Cardiac fibroblast (primary cell): ENCODE measurements around the gene HBM.

Source experiments
- DNase-seq, 2 donors: peaks; one replicate each; pipeline versions ENCODE4 v3.0.0 to v3.0.0-alpha.2; 2010; ENCODE audit warnings: low read depth in 2 of 2
- H3K4me3 ChIP-seq, 2 donors: replicated peaks in 1 of 2; 1 replicate in 1 of 2; 2 replicates in 1 of 2; pipeline ENCODE4 v1.5.1; 2011; ENCODE audit warnings: low read depth in 2 of 2, low read length in 2 of 2, mild to moderate bottlenecking in 2 of 2, moderate library complexity in 1 of 2
- TF ChIP-seq, protein P1 (sequence below): IDR thresholded peaks from one replicate; pipeline ENCODE4 v1.5.1; 2011; ENCODE audit warnings: low read depth, mild to moderate bottlenecking, low read length, inconsistent platforms

The HBM gene

DNA sequence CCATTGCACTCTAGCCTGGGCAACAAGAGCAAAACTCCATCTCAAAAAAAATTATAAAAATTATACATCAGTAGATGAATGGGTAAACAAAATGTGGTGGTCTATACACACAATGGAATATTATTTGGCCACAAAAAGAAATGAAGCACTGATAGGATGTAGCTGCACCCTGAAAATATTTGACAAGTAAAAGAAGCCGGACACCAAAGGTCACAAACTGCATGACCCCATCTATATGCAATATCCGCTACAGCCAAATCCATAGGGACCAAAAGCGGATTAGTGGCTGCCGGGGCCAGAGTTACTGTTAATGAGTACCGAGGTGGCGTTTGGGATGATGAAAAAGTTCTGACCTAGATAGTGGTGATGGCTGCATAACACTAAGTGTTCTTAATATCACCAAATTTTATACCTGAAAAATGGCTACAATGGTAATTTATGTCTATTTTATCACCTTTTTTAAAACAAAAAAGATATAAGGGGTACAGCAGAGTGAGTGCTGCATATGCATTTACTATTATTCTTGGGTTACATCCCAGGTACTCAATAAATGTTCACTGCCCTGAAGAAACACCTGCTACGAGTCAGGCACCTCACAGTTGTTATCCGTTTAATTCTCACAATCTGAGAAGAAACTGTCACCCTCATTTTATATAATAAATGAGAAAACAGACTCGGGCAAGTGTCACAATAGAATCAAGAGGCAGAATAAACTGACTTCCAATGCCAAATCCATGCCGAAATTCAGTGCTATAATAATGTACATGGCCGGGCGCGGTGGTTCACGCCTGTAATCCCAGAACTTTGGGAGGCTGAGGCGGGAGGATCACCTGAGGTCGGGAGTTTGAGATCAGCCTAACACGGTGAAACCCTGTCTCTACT is 13.7 kb downstream of the HBM start:
- TF ChIP-seq, protein P1, sequence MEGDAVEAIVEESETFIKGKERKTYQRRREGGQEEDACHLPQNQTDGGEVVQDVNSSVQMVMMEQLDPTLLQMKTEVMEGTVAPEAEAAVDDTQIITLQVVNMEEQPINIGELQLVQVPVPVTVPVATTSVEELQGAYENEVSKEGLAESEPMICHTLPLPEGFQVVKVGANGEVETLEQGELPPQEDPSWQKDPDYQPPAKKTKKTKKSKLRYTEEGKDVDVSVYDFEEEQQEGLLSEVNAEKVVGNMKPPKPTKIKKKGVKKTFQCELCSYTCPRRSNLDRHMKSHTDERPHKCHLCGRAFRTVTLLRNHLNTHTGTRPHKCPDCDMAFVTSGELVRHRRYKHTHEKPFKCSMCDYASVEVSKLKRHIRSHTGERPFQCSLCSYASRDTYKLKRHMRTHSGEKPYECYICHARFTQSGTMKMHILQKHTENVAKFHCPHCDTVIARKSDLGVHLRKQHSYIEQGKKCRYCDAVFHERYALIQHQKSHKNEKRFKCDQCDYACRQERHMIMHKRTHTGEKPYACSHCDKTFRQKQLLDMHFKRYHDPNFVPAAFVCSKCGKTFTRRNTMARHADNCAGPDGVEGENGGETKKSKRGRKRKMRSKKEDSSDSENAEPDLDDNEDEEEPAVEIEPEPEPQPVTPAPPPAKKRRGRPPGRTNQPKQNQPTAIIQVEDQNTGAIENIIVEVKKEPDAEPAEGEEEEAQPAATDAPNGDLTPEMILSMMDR: no peak
- H3K4me3 ChIP-seq: no peak overlapping the region
- no peak for DNase-seq

DNA sequence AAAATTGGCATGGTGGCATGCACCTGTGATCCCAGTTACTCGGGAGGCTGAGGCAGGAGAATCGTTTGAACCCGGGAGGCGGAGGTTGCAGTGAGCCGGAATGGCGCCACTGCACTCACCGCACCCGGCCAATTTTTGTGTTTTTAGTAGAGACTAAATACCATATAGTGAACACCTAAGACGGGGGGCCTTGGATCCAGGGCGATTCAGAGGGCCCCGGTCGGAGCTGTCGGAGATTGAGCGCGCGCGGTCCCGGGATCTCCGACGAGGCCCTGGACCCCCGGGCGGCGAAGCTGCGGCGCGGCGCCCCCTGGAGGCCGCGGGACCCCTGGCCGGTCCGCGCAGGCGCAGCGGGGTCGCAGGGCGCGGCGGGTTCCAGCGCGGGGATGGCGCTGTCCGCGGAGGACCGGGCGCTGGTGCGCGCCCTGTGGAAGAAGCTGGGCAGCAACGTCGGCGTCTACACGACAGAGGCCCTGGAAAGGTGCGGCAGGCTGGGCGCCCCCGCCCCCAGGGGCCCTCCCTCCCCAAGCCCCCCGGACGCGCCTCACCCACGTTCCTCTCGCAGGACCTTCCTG is 14.4 kb downstream of the HBM start, which contains the start of gene HBQ1:
Gene HBQ1, plus strand, starts transcription at position 359 of the 575 bp plus-strand sequence. Its CDS starts 28 bp downstream, at position 387.
- TF ChIP-seq, protein P1: no peak
- peak within 1 kb of the TSS; percentile 21 to 35 for H3K4me3 ChIP-seq
- peak; percentile 17 to 29 for DNase-seq

DNA sequence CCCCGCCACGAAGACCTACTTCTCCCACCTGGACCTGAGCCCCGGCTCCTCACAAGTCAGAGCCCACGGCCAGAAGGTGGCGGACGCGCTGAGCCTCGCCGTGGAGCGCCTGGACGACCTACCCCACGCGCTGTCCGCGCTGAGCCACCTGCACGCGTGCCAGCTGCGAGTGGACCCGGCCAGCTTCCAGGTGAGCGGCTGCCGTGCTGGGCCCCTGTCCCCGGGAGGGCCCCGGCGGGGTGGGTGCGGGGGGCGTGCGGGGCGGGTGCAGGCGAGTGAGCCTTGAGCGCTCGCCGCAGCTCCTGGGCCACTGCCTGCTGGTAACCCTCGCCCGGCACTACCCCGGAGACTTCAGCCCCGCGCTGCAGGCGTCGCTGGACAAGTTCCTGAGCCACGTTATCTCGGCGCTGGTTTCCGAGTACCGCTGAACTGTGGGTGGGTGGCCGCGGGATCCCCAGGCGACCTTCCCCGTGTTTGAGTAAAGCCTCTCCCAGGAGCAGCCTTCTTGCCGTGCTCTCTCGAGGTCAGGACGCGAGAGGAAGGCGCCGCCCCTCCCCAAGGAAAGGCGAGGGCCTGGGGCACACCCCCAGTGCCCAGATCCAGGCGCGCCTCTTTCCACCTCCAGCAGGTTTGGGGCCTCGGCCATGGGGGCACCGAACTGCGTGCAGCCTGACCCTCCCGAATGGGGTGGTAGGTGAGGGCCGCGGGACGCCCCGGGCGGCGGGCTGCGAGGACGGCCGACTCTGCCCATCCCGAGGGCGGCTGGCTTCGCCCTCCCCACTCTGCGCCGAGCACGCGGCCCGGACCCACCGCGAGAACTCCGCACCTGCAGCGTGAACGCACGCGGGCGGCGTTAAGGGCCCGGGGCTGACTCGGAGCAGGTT is 15.1 kb downstream of the HBM start:
- peak; percentile 62 to 63 for DNase-seq

DNA sequence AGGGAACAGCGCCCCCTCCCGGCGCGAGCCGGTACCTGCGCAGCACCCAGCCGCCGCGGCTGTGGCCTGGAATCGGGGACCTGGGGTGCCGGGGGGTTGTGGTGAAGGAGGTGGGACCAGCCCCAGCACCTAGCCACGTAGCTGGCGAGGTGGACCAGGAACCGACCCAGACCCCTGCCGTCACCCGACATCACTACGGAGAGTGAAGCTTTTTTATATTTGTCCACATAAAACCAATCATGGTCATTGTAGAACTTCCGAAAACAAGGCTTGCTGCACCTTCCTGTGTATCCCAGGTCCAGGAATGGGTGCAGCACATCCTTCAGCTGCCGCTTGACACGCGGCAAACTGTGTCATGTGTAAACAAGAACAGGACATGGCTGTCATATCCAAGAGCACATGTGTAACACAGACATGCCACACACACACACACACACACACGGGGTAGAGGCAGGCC is 15.8 kb downstream of the HBM start:
- no peak overlapping the region for H3K4me3 ChIP-seq
- TF ChIP-seq, protein P1: peak; percentile 88
- DNase-seq: peak; percentile 11 to 21

More for the DNA sequence above, 15.1 kb downstream of the HBM start:
- TF ChIP-seq, protein P1: no peak
- H3K4me3 ChIP-seq: peak overlapping the region; percentile 21 to 35

DNA sequence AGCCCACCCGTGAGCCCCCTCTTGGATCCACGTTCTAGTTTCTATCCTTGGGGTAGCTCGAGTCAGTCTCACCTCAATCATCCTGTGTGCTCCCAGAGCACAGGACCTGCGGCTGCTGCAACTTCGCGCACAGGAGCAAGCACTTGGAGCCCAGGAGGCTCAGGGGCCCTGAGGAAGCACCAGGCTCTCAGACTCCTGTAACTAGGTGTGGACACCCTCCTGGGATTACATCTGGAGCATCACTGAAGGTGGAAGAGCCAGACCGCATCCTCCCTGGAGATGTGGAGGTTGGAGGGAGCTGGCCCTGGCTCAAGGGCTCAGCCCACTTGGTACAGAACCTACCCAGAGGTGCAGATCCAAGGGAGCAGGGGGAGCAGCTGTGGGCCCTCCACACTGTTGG is 17.2 kb downstream of the HBM start:
- no peak for DNase-seq
- TF ChIP-seq, protein P1: no peak
- H3K4me3 ChIP-seq: no peak overlapping the region

DNA sequence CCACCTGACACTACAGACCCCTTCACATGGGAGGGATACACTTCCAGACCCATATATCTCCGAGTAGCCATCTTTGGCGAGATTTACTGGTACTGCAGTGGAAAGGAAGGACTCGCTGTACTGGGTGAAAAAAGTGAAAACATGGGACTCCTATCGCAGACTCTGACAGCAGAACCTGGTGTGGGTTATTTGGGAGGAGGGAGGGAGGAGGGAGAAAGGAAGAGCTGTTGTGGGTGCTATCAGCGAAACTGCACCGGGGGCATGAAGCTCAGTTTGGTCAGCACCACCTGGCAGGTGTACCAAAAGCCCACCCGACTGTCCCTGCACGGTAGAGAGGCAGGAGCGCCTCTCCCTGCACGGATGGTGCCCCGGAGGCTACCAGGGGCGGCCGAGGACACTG is 19.4 kb downstream of the HBM start:
- TF ChIP-seq, protein P1: no peak
- no peak for DNase-seq
- H3K4me3 ChIP-seq: no peak overlapping the region
